NCI-H2171 treated with DMSO at 0.1 percent for 48 hours (cell line): Measurements from ENCODE around the gene PMPCA.

Experiments
- DNase-seq: peaks from one replicate; lab custom pipeline; 2025; lab: John Stamatoyannopoulos, UW

The PMPCA gene

DNA sequence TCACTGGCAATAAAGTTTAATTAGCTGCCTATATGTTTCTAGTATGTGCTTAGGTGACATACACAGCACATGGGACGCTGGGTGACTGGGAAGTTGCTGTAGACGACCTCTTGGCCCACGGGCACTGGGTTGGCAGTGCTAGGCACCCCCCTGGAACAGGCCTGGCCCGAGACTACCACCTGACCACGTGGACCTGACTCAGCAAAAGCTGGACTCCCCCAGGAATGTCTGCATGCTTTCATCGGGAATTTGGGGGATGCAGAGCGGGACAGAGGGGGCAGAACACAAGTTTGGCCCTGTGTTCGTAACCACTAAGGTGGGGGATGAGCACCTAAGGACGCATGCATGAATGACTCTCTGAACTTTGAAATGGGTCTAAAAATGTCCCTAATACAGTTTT is 45.8 kb downstream of the PMPCA start:
- no peak for DNase-seq

GRCh38 chr9:136457326-136457725 is 46.9 kb downstream of the PMPCA start:
- DNase-seq, result no peak

DNA sequence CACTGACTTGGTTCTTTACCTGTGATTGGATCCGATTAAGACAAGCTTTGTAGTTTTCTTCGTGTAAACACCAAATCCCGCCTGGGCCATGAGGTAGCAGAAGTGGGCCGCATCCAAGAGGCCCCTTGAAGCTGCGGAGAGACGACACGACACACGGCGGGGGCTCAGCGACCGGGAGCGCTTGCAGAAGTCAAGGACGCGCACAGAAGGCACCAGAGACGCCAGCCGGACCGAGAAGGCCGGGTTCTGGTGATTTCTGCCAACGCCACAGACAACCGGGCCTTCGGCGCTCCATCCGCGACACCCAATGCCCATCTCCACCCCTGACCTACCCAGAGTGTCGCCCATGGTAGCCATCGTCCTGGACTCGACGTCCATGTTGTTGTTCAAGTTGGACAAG is 49.0 kb downstream of the PMPCA start:
- DNase-seq, result no peak

DNA sequence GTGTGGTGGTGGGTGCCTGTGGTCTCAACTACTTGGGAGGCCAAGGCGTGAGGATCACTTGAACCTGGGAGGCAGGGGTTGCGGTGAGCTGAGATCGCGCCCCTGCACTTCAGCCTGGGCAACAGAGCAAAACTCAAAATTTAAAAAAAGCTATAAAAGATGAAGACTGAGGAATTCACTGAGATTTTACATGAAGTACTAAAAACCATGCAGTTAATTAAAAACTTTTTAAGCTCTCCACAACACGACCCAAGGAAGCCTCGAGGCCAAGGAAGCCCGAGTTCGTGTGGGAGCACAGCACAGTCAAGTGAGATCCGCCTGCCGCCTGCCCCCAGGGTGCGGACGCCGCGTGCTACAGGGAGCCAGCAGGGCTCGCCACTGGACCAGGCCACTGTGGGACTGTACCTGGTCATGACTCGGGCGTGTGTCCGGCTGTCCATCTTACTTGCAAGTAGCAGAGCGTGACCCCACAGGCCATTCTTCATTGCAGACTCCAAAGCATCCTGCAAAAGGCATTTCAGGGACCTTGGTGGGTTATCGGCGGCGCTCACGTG is 50.4 kb downstream of the PMPCA start:
- DNase-seq, result no peak

GRCh38 chr9:136462664-136463063 is 52.2 kb downstream of the PMPCA start:
- DNase-seq, result no peak

- DNase-seq, result no peak
These were observed 53.1 kb downstream of the PMPCA start for GRCh38 chr9:136463578-136463977.

GRCh38 chr9:136464241-136464640 is 53.8 kb downstream of the PMPCA start:
- DNase-seq, result no peak

GRCh38 chr9:136465500-136466154 is 55.2 kb downstream of the PMPCA start:
- no peak for DNase-seq

DNA sequence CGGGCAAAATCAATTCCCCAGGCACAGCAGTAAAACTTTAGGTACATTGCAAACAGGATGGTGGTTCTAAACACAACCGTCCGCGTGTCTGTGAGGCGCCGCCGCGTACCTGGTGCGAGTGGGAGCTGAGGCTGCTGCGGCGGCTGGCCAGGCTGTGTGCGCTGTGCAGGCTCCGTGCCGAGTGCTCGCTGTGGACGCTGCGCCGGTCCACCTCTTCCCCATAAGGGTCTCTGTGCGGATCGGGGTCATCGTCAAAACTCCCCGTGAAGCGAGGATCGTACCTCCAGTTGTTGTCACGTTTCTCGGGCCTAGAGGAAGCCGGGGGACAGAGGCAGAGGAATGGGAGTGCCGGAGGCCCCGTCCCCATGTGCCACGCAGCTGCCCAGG is 55.7 kb downstream of the PMPCA start:
- no peak for DNase-seq

GRCh38 chr9:136467766-136468165 is 57.3 kb downstream of the PMPCA start:
- no peak for DNase-seq

DNA sequence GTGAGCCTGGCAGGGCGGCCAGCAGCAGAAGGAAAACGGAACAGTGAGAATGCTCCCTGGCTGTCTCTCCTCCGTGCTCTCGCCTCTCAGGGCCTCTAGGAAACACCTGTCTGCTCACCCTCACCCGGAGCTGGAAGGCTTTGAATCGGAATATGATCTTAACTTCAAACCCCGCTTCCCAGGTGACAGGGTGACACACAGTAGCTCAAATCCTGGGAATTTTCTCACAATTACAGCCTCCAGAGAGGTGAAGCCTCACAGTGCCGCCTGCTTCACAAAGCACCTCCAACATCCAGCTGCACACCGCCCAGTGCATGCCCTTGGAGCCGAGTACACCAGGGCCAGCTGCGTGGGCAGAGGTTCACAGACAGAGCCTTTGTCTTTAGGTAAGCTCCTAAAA is 59.9 kb downstream of the PMPCA start:
- no peak for DNase-seq

DNA sequence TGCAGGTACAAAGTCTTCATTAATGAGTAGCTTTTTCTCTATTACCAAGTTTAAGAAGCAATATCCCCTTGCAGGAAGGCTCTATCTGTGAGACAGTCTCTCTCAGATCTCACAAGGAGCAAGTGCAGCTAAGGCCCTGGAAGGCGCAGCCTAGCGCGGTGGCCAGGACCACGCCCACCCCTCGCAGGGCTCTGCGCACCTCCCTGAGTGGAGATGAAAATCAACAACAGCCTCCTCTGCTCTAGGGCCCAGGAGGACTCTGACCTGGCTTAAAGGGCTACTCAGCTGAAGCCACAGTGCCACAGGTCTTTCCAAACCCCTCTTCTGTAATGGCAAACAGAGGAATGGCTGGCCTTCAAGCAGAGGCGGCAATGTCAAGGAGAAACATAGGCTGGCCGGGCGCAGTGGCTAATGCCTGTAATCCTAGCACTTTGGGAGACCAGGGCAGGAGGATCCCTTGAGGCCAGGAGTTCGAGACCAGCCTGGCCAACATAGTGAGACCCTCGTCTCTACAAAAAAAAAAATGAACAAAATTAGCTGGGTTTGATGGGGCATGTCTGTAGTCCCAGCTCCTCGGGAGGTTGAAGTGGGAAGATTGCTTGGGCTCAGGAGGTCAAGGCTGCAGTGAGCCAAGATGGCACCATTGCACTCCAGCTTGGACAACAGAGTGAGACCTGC is 60.5 kb downstream of the PMPCA start:
- DNase-seq, result no peak

DNA sequence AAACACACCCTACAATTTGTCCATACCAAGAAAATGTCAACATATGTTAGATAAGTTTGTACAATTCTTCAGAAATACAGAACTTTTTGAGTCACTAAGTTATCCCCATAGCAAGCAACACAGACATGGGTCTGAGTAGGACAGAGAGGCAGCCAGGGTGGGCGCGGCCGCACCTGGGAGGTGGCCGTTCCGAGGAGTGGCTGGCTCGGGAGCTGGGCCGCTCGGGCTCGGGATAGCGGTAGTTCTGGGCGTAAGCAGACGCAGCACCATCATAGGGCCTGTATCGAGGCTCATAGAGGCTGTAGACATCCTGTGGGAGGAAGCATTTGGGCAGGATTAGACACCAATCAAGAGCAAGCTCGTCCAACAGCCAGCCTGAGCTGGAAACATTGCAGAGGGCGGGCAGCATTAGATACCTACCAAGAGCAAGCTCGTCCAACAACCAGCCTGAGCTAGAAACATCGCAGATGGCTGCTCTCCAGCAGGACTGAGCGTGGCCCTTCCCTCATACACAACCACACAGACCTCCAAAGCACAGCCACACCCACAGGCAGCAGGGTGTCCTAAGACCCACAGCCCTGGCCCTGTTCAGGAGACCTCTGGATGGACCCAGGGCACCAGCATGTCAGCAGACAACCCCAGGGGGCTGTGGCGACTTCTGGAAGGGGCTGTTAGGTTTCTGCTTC is 61.5 kb downstream of the PMPCA start:
- no peak for DNase-seq

- DNase-seq, result no peak
These were observed 62.3 kb downstream of the PMPCA start for GRCh38 chr9:136472640-136473353.

DNA sequence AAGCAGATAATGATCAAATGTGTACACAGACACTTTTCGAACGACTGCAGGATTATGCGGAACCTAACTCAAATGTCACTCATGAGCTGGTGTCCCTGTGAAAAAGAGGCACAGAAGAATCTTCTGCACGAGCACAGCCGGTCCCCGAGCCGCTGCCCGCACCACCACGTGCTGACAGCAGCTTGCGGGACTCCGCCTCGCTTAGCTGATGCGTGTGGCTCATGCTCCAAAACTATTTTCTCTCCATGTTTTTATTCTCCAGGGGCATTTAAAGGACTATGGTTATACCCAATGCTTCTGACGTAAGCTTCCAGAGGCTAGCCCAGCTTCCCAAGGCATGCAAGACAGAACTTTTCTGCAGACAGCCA is 62.9 kb downstream of the PMPCA start:
- DNase-seq, result no peak
